Fibroblast of pulmonary artery (primary cell): ENCODE measurements around the gene C5orf15.

ENCODE experiments used
- DNase-seq: peaks from one replicate; pipeline ENCODE4 v3.0.0-alpha.2; 2010; ENCODE audit warnings: low read depth
- H3K4me3 ChIP-seq: replicated peaks from 2 replicates; pipeline ENCODE4 v1.5.1; 2011; ENCODE audit warnings: low read depth, mild to moderate bottlenecking, control low read depth, low read length, moderate library complexity
- CTCF ChIP-seq: IDR thresholded peaks from 2 replicates; pipeline ENCODE4 v1.5.1; 2011; ENCODE audit warnings: mild to moderate bottlenecking, control low read depth, low read length, inconsistent platforms; ENCODE audit errors: missing control alignments

Gene C5orf15

GRCh38 chr5:133998042-133998441, 29.6 kb upstream of the C5orf15 start:
- no peak for TF ChIP-seq CTCF
- H3K4me3 ChIP-seq, result no peak overlapping the region

GRCh38 chr5:133996683-133997252, 28.3 kb upstream of the C5orf15 start:
- no peak overlapping the region for H3K4me3 ChIP-seq
- no peak for DNase-seq
- TF ChIP-seq CTCF, result peak; percentile 60

More at GRCh38 chr5:133998042-133998441, 29.6 kb upstream of the C5orf15 start:
- no peak for DNase-seq

DNA sequence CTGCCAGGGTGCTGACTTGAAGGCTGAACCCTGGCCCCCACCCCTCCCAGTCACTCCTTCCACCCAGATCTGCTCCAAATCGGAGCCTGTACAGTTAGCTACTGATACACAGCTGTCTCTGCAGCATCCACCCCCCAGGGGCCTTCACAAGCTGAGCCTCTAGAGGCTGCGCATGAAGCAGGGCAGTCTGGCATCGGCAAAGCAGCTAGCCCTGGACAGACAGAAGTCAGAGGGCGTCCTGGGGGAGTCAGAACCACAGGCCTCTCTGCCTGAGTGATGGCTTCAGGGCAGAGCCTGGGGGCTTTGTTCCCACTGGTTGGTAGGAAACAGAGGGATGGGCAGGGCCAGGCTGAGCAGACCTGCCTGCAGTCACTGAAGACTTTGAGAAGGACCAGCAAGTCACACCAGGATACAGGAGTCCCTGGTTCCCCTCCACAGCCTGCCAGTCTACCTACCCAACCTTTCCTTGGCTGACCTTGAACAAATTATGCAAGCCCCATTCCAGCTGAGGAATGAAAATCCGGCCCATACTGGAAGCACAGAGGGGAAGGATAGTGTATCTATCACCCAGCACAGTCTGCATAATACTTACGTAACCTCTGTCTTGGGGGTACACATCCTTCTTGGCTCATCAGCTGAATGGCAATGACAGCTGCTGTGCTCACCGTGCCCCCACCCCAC, 27.6 kb upstream of the C5orf15 start:
- DNase-seq, result no peak
- TF ChIP-seq CTCF, result no peak
- no peak overlapping the region for H3K4me3 ChIP-seq

- TF ChIP-seq CTCF, result no peak
Observed at GRCh38 chr5:133995341-133995740, 26.9 kb upstream of the C5orf15 start.

DNA sequence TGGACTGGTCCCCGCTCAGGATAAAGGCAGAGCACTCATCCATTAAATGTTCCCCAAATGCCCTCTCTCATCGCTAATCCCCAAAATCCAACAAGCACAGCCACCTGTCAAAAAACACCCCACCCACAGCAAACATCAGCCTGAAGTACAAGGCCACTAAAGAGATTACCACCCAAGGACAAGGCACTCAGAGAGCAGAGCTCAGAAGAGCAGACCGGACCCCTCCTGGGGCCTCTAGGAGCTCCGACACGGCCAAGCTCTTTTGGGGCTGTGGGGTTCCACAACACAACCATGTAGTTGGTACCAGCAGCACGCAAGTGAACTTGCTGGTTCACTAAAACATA, 26.5 kb upstream of the C5orf15 start:
- no peak overlapping the region for H3K4me3 ChIP-seq
- TF ChIP-seq CTCF, result no peak
- DNase-seq, result no peak

More at GRCh38 chr5:133995341-133995740, 26.9 kb upstream of the C5orf15 start:
- H3K4me3 ChIP-seq, result no peak overlapping the region
- no peak for DNase-seq

DNA sequence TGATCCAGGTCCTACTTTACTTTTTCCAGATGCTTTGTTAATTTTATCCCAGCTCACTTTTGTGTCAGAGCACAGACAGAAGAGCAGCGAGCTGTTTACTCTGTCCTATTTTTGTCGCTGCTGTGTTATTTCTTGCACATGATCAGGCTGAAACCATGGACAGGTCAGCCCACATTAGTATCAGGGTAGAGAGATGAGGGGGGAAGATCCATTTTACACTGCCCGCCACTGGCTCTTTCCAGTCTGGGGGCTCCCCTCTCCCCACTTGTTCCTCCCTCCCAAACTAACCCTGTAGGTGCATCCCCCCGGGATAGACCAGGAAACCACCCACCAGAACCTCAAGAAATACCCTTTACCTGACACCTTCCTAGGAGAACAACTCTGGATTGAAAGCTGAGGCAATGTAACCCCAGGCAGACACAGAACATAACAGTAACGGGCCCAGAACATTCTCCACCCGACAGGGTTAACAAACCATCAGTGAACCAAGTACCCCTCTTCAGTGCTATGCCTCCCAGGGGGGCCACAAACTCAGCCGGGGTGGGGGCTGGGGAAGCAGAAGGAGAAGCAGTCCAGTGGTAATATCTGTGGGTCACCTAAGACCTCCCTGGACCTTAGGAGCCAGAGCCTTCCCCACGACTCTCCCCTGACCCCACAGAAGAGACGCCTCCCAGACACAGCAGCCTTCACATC, 26.0 kb upstream of the C5orf15 start:
- H3K4me3 ChIP-seq, result no peak overlapping the region
- no peak for TF ChIP-seq CTCF
- DNase-seq, result no peak
